A673 (cell line): Measurements from ENCODE around the gene ZNF668. TPM values are rescaled to one million over a fixed set of nuclear protein-coding genes. Genes with fewer than 3 reads are reported as not detected.

ENCODE experiments used
- BruUV-seq: library from RNA; stranded (reverse); fragments of 400-500 nt; replicated peaks from 2 replicates; lab custom pipeline; 2021; lab: Mats Ljungman, UMichigan
- CTCF ChIA-PET: fragments of 300-600 bp; sonication (Branson Sonifier 250); formaldehyde crosslinking; loops from one replicate; lab custom pipeline; 2022; ENCODE audit warnings: antibody characterized with exemption; lab: Charles Lee
- POLR2A ChIA-PET: fragments of 300-600 bp; sonication (Branson Sonifier 250); formaldehyde crosslinking; loops from one replicate; lab custom pipeline; 2022; ENCODE audit warnings: antibody characterized with exemption; ENCODE audit not compliant: low non-redundant PET; lab: Charles Lee
- DNase-seq: peaks from one replicate; pipeline ENCODE4 v3.0.0-alpha.2; 2015; ENCODE audit warnings: low spot score
- H3K27ac ChIP-seq: fragments of 200-600 bp; sonication (generic); 2 replicates; pipeline ENCODE4 v1.5.1; 2016; ENCODE audit warnings: mixed run types, low read depth, mild to moderate bottlenecking, mixed read lengths, antibody characterized with exemption, low read length; ENCODE audit not compliant: poor library complexity, severe bottlenecking
- H3K27me3 ChIP-seq: fragments of 200-600 bp; sonication (generic); replicated peaks from 2 replicates; pipeline ENCODE4 v1.6.1; 2017; ENCODE audit warnings: mixed run types, low read depth, mild to moderate bottlenecking, mixed read lengths, antibody characterized with exemption, low read length; ENCODE audit not compliant: insufficient read depth, poor library complexity
- H3K36me3 ChIP-seq: fragments of 200-600 bp; sonication (generic); 2 replicates; pipeline ENCODE4 v1.6.1; 2016; ENCODE audit warnings: mixed run types, mild to moderate bottlenecking, mixed read lengths, antibody characterized with exemption, low read length; ENCODE audit not compliant: insufficient read depth, poor library complexity, severe bottlenecking
- H3K4me1 ChIP-seq: fragments of 200-600 bp; sonication (generic); 2 replicates; pipeline ENCODE4 v1.6.1; 2017; ENCODE audit warnings: mixed run types, mild to moderate bottlenecking, mixed read lengths, antibody characterized with exemption, low read length; ENCODE audit not compliant: insufficient read depth, poor library complexity, severe bottlenecking
- H3K4me3 ChIP-seq: fragments of 200-600 bp; sonication (generic); 2 replicates; pipeline ENCODE4 v1.5.1; 2016; ENCODE audit warnings: low read depth, mixed run types, mild to moderate bottlenecking, mixed read lengths, low read length; ENCODE audit not compliant: poor library complexity, severe bottlenecking
- H3K9me3 ChIP-seq: fragments of 200-600 bp; sonication (generic); 2 replicates; pipeline ENCODE4 v1.6.1; 2016; ENCODE audit warnings: mixed run types, low read depth, mild to moderate bottlenecking, mixed read lengths, antibody characterized with exemption, low read length; ENCODE audit not compliant: poor library complexity, severe bottlenecking
- EZH2 ChIP-seq: fragments of 200-600 bp; sonication (generic); IDR thresholded peaks from 2 replicates; pipeline ENCODE4 v1.6.1; 2017; ENCODE audit warnings: borderline replicate concordance, low read depth, mild to moderate bottlenecking, mixed read lengths, antibody characterized with exemption, low read length; ENCODE audit not compliant: poor library complexity, severe bottlenecking
- intact Hi-C: fragments of 100-400 bp; cut with micrococcal nuclease; formaldehyde crosslinking; loops from one replicate; pipeline ENCODE4 v1.10.0; 2022; ENCODE audit not compliant: unreplicated experiment
- total RNA-seq: library from RNA; stranded (reverse); gene quantifications from 2 replicates; pipeline ENCODE4 v1.2.3, GENCODE V29; 2021
- TF ChIP-seq, protein P1 (sequence below): fragments of 300-800, 200-600 bp; sonication (generic); conservative IDR thresholded peaks from 2 replicates; pipeline ENCODE4 v1.5.1; 2017; ENCODE audit warnings: low read depth, mild to moderate bottlenecking, antibody characterized with exemption, low read length, moderate library complexity, mixed read lengths

Gene ZNF668
- total RNA-seq, 1 experiment from 2014 or later = 19.8 TPM

DNA sequence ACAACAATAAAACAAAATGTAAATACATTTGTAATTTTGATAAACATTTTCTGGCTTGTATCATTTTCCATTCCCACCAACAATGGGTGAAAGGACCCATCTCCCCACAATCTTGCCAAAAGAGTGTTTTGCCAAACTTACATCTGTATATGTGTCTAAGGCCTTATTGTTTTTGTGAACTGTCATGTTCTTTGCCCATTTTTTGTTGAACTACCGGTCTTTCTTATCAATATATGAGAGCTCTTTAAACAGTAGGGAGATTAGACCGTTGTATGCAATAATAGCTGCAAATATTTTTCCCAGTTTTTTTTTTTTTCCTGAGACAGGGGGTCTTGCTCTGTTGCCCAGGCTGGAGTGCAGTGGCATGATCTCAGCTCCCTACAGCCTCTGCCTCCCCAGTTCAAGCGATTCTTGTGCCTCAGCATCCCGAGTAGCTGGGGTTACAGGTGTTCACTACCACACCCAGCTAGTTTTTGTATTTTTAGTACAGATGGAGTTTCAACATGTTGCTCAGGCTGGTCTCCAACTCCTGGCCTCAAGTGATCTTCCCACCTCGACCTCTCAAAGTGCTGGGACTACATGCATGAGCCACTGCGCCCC lies 50.3 kb downstream of the ZNF668 start:
- TF ChIP-seq EZH2 = no peak
- no peak overlapping the region for H3K4me3 ChIP-seq
- BruUV-seq = no TSS peak
- no peak for DNase-seq
- H3K4me1 ChIP-seq = no peaks in the 10 kb centered on the region
- intact Hi-C loops = no loop called here
- H3K27me3 ChIP-seq = no peaks in the 10 kb centered on the region
- ChIA-PET POLR2A (no interaction called here), CTCF (interaction anchor here (0.6 kb wide), 1 partner anchor 274 kb away, joined by 13 read pairs; no protein-coding TSS in a partner anchor)
- no peak overlapping the region for H3K27ac ChIP-seq
- no peaks in the 10 kb centered on the region for H3K9me3 ChIP-seq
- no peaks in the 10 kb centered on the region for H3K36me3 ChIP-seq

DNA sequence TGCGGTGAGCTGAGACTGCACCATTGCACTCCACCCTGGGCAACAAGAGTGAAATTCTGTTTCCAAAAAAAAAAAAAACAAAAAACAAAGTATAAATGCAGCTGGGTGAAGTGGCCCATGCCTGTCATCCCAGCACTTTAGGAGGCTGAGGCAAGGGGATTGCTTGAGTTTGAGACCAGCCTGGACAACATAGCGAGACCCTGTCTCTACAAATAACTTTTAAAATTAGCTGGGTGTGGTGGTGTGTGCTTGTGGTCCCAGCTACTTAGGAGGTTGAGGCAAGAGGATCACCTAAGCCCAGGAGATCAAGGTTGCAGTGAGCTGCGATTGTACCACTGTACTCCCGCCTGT lies 50.8 kb downstream of the ZNF668 start:
- Histone ChIP-seq H3K9me3 (no peaks in the 10 kb centered on the region), H3K4me1 (no peaks in the 10 kb centered on the region), H3K4me3 (no peak overlapping the region), H3K27ac (no peak overlapping the region), H3K36me3 (no peaks in the 10 kb centered on the region), H3K27me3 (no peaks in the 10 kb centered on the region)
- DNase-seq = no peak
- no TSS peak for BruUV-seq
- intact Hi-C loops = no loop called here
- ChIA-PET POLR2A (no interaction called here), CTCF (interaction anchor here (0.6 kb wide), 1 partner anchor 275 kb away, joined by 13 read pairs; no protein-coding TSS in a partner anchor)
- TF ChIP-seq, protein P1, sequence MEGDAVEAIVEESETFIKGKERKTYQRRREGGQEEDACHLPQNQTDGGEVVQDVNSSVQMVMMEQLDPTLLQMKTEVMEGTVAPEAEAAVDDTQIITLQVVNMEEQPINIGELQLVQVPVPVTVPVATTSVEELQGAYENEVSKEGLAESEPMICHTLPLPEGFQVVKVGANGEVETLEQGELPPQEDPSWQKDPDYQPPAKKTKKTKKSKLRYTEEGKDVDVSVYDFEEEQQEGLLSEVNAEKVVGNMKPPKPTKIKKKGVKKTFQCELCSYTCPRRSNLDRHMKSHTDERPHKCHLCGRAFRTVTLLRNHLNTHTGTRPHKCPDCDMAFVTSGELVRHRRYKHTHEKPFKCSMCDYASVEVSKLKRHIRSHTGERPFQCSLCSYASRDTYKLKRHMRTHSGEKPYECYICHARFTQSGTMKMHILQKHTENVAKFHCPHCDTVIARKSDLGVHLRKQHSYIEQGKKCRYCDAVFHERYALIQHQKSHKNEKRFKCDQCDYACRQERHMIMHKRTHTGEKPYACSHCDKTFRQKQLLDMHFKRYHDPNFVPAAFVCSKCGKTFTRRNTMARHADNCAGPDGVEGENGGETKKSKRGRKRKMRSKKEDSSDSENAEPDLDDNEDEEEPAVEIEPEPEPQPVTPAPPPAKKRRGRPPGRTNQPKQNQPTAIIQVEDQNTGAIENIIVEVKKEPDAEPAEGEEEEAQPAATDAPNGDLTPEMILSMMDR = no peak
- no peak for TF ChIP-seq EZH2

DNA sequence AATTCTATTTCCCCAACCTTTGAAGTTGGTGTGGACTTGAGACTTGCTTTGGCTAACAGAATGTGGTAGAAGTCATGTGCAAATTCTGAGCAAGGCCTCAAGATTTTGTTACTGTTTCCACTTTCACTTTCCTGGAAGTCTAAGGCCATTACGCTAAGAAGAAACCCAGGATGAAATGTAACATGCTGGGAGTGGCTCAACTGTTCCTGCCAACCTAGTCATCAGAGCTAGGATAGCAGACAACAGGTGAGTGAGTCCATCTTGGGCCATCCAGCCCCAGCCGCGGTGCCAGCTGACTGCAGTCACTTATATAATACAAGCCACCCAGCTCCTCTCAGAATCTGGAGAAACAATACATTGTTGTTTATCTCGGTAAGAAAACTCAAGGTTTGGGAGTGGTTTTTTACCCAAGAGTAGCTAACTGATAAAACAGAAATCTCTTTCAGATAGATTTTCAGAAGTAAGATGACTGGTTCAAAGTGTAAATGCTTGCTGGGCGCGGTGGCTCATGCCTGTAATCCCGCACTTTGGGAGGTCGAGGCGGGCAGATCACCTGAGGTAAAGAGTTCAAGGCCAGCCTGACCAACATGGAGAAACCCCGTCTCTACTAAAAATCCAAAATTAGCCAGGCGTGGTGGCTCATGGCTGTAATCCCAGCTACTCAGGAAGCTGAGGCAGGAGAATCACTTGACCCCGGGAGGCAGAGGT lies 51.3 kb downstream of the ZNF668 start:
- intact Hi-C loops = no loop called here
- POLR2A ChIA-PET = no interaction called here
- Histone ChIP-seq H3K9me3 (no peaks in the 10 kb centered on the region), H3K36me3 (no peaks in the 10 kb centered on the region), H3K4me3 (no peak overlapping the region), H3K27ac (no peak overlapping the region), H3K4me1 (no peaks in the 10 kb centered on the region), H3K27me3 (no peaks in the 10 kb centered on the region)
- CTCF ChIA-PET = no interaction called here
- TF ChIP-seq, protein P1 = no peak
- BruUV-seq = no TSS peak
- DNase-seq = no peak
